Astrocyte of the hippocampus (primary cell): ENCODE measurements around the gene NTNG2.
A peak's percentile ranks its signal among the peaks of the same experiment; 100 is the strongest.

Source experiments
- DNase-seq: peaks from one replicate; pipeline ENCODE4 v3.0.0; 2011; ENCODE audit warnings: low read depth, low spot score

The NTNG2 gene

GRCh38 chr9:132172185-132172584, 10.3 kb downstream of the NTNG2 start:
- DNase-seq: no peak

GRCh38 chr9:132175431-132175830, 13.6 kb downstream of the NTNG2 start:
- no peak for DNase-seq

GRCh38 chr9:132176338-132176737, 14.5 kb downstream of the NTNG2 start:
- DNase-seq: no peak

GRCh38 chr9:132181796-132182313, 20.0 kb downstream of the NTNG2 start:
- DNase-seq: peak; percentile 19

- peak; percentile 46 for DNase-seq
Measured at GRCh38 chr9:132182314-132183091, 20.6 kb downstream of the NTNG2 start.

GRCh38 chr9:132183134-132183533, 21.3 kb downstream of the NTNG2 start:
- DNase-seq: no peak

GRCh38 chr9:132183715-132184114, 21.9 kb downstream of the NTNG2 start:
- no peak for DNase-seq

- no peak for DNase-seq
Measured at GRCh38 chr9:132184124-132184523, 22.3 kb downstream of the NTNG2 start.

- DNase-seq: peak; percentile 11
Measured at GRCh38 chr9:132185073-132186009, 23.5 kb downstream of the NTNG2 start.

GRCh38 chr9:132187121-132187620, 25.3 kb downstream of the NTNG2 start:
- peak; percentile 6 for DNase-seq

GRCh38 chr9:132190966-132191365, 29.1 kb downstream of the NTNG2 start:
- no peak for DNase-seq

- no peak for DNase-seq
Measured at GRCh38 chr9:132192728-132193127, 30.9 kb downstream of the NTNG2 start.

- no peak for DNase-seq
Measured at GRCh38 chr9:132193227-132194124, 31.6 kb downstream of the NTNG2 start.

- DNase-seq: no peak
Measured at GRCh38 chr9:132194508-132194907, 32.6 kb downstream of the NTNG2 start.

GRCh38 chr9:132197315-132197714, 35.5 kb downstream of the NTNG2 start:
- DNase-seq: no peak

GRCh38 chr9:132197856-132198550, 36.1 kb downstream of the NTNG2 start:
- no peak for DNase-seq

GRCh38 chr9:132199056-132199455, 37.2 kb downstream of the NTNG2 start:
- no peak for DNase-seq

GRCh38 chr9:132200706-132201105, 38.8 kb downstream of the NTNG2 start:
- DNase-seq: no peak

- no peak for DNase-seq
Measured at GRCh38 chr9:132201139-132201538, 39.3 kb downstream of the NTNG2 start.
